Measurements from ENCODE around the gene SCAMP1. TPM values are rescaled to one million over a fixed set of nuclear protein-coding genes. Genes with fewer than 3 reads are reported as not detected.
A peak's percentile ranks its signal among the peaks of the same experiment; 100 is the strongest.

Gene SCAMP1
- total RNA-seq, 2 donors from 2014 or later: 24.8 to 31.4 TPM

GRCh38 chr5:78507531-78507930 lies 147.1 kb downstream of the SCAMP1 start:
- no peaks in the 10 kb centered on the region for H3K36me3 ChIP-seq
- no peak for TF ChIP-seq CTCF (IDR thresholded peaks at IDR 0.05)
- no peak overlapping the region for H3K27ac ChIP-seq
- H3K9me3 ChIP-seq: no peaks in the 10 kb centered on the region
- H3K4me3 ChIP-seq: peak overlapping the region; percentile 73
- H3K27me3 ChIP-seq (replicated peaks; ENCODE audit: insufficient read depth): no peaks in the 10 kb centered on the region
- H3K4me1 ChIP-seq (ENCODE audit: control insufficient read depth in 1 of 2, low read depth in 2 of 2): peaks cover 31 to 63% of the 10 kb centered on the region in 2 donors
- no peak for ATAC-seq (ENCODE audit: insufficient number of reproducible peaks, low FRiP score, low read depth)
- DNase-seq (ENCODE audit: low spot score): no peak

- H3K4me3 ChIP-seq: peak overlapping the region; percentile 73
- no peaks in the 10 kb centered on the region for H3K36me3 ChIP-seq
- no peaks in the 10 kb centered on the region for H3K9me3 ChIP-seq
- peaks cover 31 to 57% of the 10 kb centered on the region in 2 donors for H3K4me1 ChIP-seq (ENCODE audit: control insufficient read depth in 1 of 2, low read depth in 2 of 2)
- DNase-seq (ENCODE audit: low spot score) (no peak), ATAC-seq (ENCODE audit: insufficient number of reproducible peaks, low FRiP score, low read depth) (no peak)
- no peak for TF ChIP-seq CTCF (IDR thresholded peaks at IDR 0.05)
- peak overlapping the region in 1 of 2 donors; percentile 57 for H3K27ac ChIP-seq
- no peaks in the 10 kb centered on the region for H3K27me3 ChIP-seq (replicated peaks; ENCODE audit: insufficient read depth)
Observed at GRCh38 chr5:78508186-78508765, 147.9 kb downstream of the SCAMP1 start.

GRCh38 chr5:78509145-78509865 lies 148.9 kb downstream of the SCAMP1 start:
- no peak for ATAC-seq (ENCODE audit: insufficient number of reproducible peaks, low FRiP score, low read depth)
- peak overlapping the region; percentile 73 for H3K4me3 ChIP-seq
- peak overlapping the region; percentile 3 to 57 for H3K27ac ChIP-seq
- no peaks in the 10 kb centered on the region for H3K36me3 ChIP-seq
- no peak for TF ChIP-seq CTCF (IDR thresholded peaks at IDR 0.05)
- DNase-seq (ENCODE audit: low spot score): no peak
- H3K27me3 ChIP-seq (replicated peaks; ENCODE audit: insufficient read depth): no peaks in the 10 kb centered on the region
- peaks cover 28 to 52% of the 10 kb centered on the region in 2 donors for H3K4me1 ChIP-seq (ENCODE audit: control insufficient read depth in 1 of 2, low read depth in 2 of 2)
- no peaks in the 10 kb centered on the region for H3K9me3 ChIP-seq

- DNase-seq (ENCODE audit: low spot score) (peak; percentile 12), ATAC-seq (ENCODE audit: insufficient number of reproducible peaks, low FRiP score, low read depth) (peak; percentile 25)
- Histone ChIP-seq H3K4me1 (ENCODE audit: control insufficient read depth in 1 of 2, low read depth in 2 of 2) (peaks cover 22 to 50% of the 10 kb centered on the region in 2 donors), H3K4me3 (peak overlapping the region; percentile 73), H3K36me3 (no peaks in the 10 kb centered on the region), H3K27me3 (replicated peaks; ENCODE audit: insufficient read depth) (no peaks in the 10 kb centered on the region), H3K27ac (peak overlapping the region; percentile 3 to 57), H3K9me3 (no peaks in the 10 kb centered on the region)
- no peak for TF ChIP-seq CTCF (IDR thresholded peaks at IDR 0.05)
Observed at GRCh38 chr5:78509884-78510769, 149.7 kb downstream of the SCAMP1 start.
